GM12892 (cell line): Measurements from ENCODE around the gene ZER1.
"Not testable (repeated sequence)": the region's sequence is repeated elsewhere in the genome, so short reads cannot be mapped to it uniquely, and the experiment has no call there.

ENCODE experiments used
- DNase-seq: peaks from one replicate; pipeline ENCODE4 v3.0.0; 2011; ENCODE audit not compliant: insufficient read length
- FAIRE-seq: peaks from 2 replicates; lab custom pipeline; 2011; peaks lifted over from hg19 to GRCh38; lab: Jason Lieb, UNC
- POLR2A ChIP-seq: IDR thresholded peaks from 2 replicates; pipeline ENCODE4 v1.6.1; 2011; ENCODE audit warnings: low read depth, low read length, control low read depth
- POLR2AphosphoS5 ChIP-seq: IDR thresholded peaks from 2 replicates; pipeline ENCODE4 v1.6.1; 2011; ENCODE audit warnings: low read depth, low read length, control low read depth
- TAF1 ChIP-seq: IDR thresholded peaks from 2 replicates; pipeline ENCODE4 v1.6.1; 2011; ENCODE audit warnings: low read depth, mild to moderate bottlenecking, control low read depth, low read length, borderline replicate concordance

ZER1 gene

GRCh38 chr9:128785427-128785826, 13.7 kb upstream of the ZER1 start:
- no peak for TF ChIP-seq POLR2AphosphoS5
- no peak for TF ChIP-seq TAF1
- no peak for TF ChIP-seq POLR2A
- DNase-seq = no peak
- no peak for FAIRE-seq

GRCh38 chr9:128782669-128783068, 10.9 kb upstream of the ZER1 start:
- FAIRE-seq = no peak
- TF ChIP-seq TAF1 = no peak
- no peak for TF ChIP-seq POLR2AphosphoS5
- TF ChIP-seq POLR2A = no peak
- no peak for DNase-seq

- DNase-seq (no peak), FAIRE-seq (no peak)
- TF ChIP-seq POLR2A (no peak), POLR2AphosphoS5 (no peak), TAF1 (no peak)
These were observed 9.7 kb upstream of the ZER1 start for GRCh38 chr9:128781187-128782070.

- not testable (repeated sequence) for FAIRE-seq, DNase-seq
These were observed 8.4 kb upstream of the ZER1 start for GRCh38 chr9:128780093-128780492.

- DNase-seq (no peak), FAIRE-seq (no peak)
- TF ChIP-seq POLR2AphosphoS5 (no peak), POLR2A (no peak), TAF1 (no peak)
These were observed 3.1 kb upstream of the ZER1 start for GRCh38 chr9:128774804-128775203.

- FAIRE-seq (no peak), DNase-seq (no peak)
- no peak for TF ChIP-seq POLR2A
- no peak for TF ChIP-seq POLR2AphosphoS5
- no peak for TF ChIP-seq TAF1
These were observed 1.3 kb upstream of the ZER1 start for GRCh38 chr9:128773049-128773448.

- TF ChIP-seq TAF1 (no peak), POLR2AphosphoS5 (no peak), POLR2A (no peak)
- no peak for FAIRE-seq
- DNase-seq = no peak
These were observed 519 bp downstream of the ZER1 start for GRCh38 chr9:128771094-128771721.

GRCh38 chr9:128770286-128771030, 1.3 kb downstream of the ZER1 start:
- FAIRE-seq = no peak
- no peak for DNase-seq

GRCh38 chr9:128768606-128769005, 3.1 kb downstream of the ZER1 start:
- no peak for FAIRE-seq
- no peak for DNase-seq
- no peak for TF ChIP-seq TAF1
- TF ChIP-seq POLR2A = no peak
- no peak for TF ChIP-seq POLR2AphosphoS5

More at GRCh38 chr9:128770286-128771030, 1.3 kb downstream of the ZER1 start:
- TF ChIP-seq POLR2AphosphoS5 (no peak), TAF1 (no peak), POLR2A (no peak)

GRCh38 chr9:128765499-128765898, 6.2 kb downstream of the ZER1 start:
- no peak for FAIRE-seq
- no peak for DNase-seq
- TF ChIP-seq POLR2A = no peak
- no peak for TF ChIP-seq TAF1
- no peak for TF ChIP-seq POLR2AphosphoS5

- DNase-seq (no peak), FAIRE-seq (no peak)
- TF ChIP-seq TAF1 = no peak
- TF ChIP-seq POLR2A = no peak
- no peak for TF ChIP-seq POLR2AphosphoS5
These were observed 7.4 kb downstream of the ZER1 start for GRCh38 chr9:128764361-128764760.
